GM18907 (cell line): Measurements from ENCODE around the gene RGS10.
"Not testable (repeated sequence)": the region's sequence is repeated elsewhere in the genome, so short reads cannot be mapped to it uniquely, and the experiment has no call there.

ENCODE experiments used
- ATAC-seq: cut with Tn5 transposase; IDR thresholded peaks from one replicate; pipeline ENCODE4 v1.9.1; 2021; ENCODE audit warnings: mild to moderate bottlenecking, moderate library complexity; ENCODE audit not compliant: unreplicated experiment

The RGS10 gene

GRCh38 chr10:119542357-119542987, at the start of gene RGS10:
RGS10 (minus strand) TSS chr10:119542719; CDS start chr10:119542638, 81 bp downstream.
- ATAC-seq, result peak; percentile 77

GRCh38 chr10:119588071-119588470, 45.6 kb upstream of the RGS10 start:
- ATAC-seq, result no peak

- no peak for ATAC-seq
Measured at GRCh38 chr10:119578355-119578754, 35.8 kb upstream of the RGS10 start.

GRCh38 chr10:119575991-119576390, 33.5 kb upstream of the RGS10 start:
- no peak for ATAC-seq

- no peak for ATAC-seq
Measured at GRCh38 chr10:119575506-119575905, 33.0 kb upstream of the RGS10 start.

GRCh38 chr10:119567978-119568377, 25.5 kb upstream of the RGS10 start:
- no peak for ATAC-seq

- no peak for ATAC-seq
Measured at GRCh38 chr10:119562097-119562496, 19.6 kb upstream of the RGS10 start.

GRCh38 chr10:119559511-119559910, 17.0 kb upstream of the RGS10 start:
- not testable (repeated sequence) for ATAC-seq

- ATAC-seq, result not testable (repeated sequence)
Measured at GRCh38 chr10:119556081-119556480, 13.6 kb upstream of the RGS10 start.

- no peak for ATAC-seq
Measured at GRCh38 chr10:119555178-119555784, 12.8 kb upstream of the RGS10 start.

GRCh38 chr10:119550827-119551226, 8.3 kb upstream of the RGS10 start:
- ATAC-seq, result no peak

GRCh38 chr10:119549247-119549999, 6.9 kb upstream of the RGS10 start:
- no peak for ATAC-seq

- no peak for ATAC-seq
Measured at GRCh38 chr10:119546009-119546408, 3.5 kb upstream of the RGS10 start.

GRCh38 chr10:119545310-119545709, 2.8 kb upstream of the RGS10 start:
- no peak for ATAC-seq

GRCh38 chr10:119543814-119544642, 1.5 kb upstream of the RGS10 start:
- ATAC-seq, result no peak

- peak; percentile 48 for ATAC-seq
Measured at GRCh38 chr10:119542988-119543813, 682 bp upstream of the RGS10 start.

GRCh38 chr10:119541459-119542356, 811 bp downstream of the RGS10 start:
- ATAC-seq, result no peak

- no peak for ATAC-seq
Measured at GRCh38 chr10:119541046-119541445, 1.5 kb downstream of the RGS10 start.

GRCh38 chr10:119540038-119540437, 2.5 kb downstream of the RGS10 start:
- no peak for ATAC-seq
